ENCODE data around the gene CEACAM19.

DNA sequence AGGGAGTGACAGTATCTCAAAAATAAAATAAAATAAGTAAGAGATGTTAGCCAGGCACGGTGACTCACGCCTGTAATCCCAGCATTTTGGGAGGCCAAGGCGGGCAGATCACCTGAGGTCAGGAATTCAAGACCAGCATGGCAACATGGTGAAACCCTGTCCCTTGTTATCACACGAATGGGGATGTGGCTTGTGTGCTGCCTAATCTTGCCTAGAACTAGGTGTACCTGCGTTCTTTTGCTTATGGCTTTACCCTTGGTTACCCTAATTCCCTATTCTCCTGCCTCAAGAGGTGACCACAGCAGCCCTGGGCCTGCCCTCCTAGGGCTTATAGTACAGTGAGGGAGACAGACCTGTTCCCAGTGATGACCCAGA lies 33.9 kb upstream of the CEACAM19 start:
- TF ChIP-seq, protein P1, sequence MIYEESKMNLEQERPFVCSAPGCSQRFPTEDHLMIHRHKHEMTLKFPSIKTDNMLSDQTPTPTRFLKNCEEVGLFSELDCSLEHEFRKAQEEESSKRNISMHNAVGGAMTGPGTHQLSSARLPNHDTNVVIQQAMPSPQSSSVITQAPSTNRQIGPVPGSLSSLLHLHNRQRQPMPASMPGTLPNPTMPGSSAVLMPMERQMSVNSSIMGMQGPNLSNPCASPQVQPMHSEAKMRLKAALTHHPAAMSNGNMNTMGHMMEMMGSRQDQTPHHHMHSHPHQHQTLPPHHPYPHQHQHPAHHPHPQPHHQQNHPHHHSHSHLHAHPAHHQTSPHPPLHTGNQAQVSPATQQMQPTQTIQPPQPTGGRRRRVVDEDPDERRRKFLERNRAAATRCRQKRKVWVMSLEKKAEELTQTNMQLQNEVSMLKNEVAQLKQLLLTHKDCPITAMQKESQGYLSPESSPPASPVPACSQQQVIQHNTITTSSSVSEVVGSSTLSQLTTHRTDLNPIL (CRISPR knock-in tag; IDR thresholded peaks at IDR 0.05; ENCODE audit: low read depth): no peak
- TF ChIP-seq, protein P2, sequence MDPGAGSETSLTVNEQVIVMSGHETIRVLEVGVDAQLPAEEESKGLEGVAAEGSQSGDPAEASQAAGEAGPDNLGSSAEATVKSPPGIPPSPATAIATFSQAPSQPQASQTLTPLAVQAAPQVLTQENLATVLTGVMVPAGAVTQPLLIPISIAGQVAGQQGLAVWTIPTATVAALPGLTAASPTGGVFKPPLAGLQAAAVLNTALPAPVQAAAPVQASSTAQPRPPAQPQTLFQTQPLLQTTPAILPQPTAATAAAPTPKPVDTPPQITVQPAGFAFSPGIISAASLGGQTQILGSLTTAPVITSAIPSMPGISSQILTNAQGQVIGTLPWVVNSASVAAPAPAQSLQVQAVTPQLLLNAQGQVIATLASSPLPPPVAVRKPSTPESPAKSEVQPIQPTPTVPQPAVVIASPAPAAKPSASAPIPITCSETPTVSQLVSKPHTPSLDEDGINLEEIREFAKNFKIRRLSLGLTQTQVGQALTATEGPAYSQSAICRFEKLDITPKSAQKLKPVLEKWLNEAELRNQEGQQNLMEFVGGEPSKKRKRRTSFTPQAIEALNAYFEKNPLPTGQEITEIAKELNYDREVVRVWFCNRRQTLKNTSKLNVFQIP (CRISPR knock-in tag; IDR thresholded peaks at IDR 0.05; ENCODE audit: borderline replicate concordance, low read depth): no peak
- TF ChIP-seq, protein P3, sequence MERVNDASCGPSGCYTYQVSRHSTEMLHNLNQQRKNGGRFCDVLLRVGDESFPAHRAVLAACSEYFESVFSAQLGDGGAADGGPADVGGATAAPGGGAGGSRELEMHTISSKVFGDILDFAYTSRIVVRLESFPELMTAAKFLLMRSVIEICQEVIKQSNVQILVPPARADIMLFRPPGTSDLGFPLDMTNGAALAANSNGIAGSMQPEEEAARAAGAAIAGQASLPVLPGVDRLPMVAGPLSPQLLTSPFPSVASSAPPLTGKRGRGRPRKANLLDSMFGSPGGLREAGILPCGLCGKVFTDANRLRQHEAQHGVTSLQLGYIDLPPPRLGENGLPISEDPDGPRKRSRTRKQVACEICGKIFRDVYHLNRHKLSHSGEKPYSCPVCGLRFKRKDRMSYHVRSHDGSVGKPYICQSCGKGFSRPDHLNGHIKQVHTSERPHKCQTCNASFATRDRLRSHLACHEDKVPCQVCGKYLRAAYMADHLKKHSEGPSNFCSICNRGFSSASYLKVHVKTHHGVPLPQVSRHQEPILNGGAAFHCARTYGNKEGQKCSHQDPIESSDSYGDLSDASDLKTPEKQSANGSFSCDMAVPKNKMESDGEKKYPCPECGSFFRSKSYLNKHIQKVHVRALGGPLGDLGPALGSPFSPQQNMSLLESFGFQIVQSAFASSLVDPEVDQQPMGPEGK (CRISPR knock-in tag; IDR thresholded peaks at IDR 0.05; ENCODE audit: borderline replicate concordance): no peak
- TF ChIP-seq OSR1 (CRISPR knock-in tag; IDR thresholded peaks at IDR 0.05): no peak
- no peak for TF ChIP-seq PPARA (CRISPR knock-in tag; IDR thresholded peaks at IDR 0.05; ENCODE audit: borderline replicate concordance)
- TF ChIP-seq ZNF8 (CRISPR knock-in tag; IDR thresholded peaks at IDR 0.05): no peak
- no peak for TF ChIP-seq BACH2 (CRISPR knock-in tag; IDR thresholded peaks at IDR 0.05; ENCODE audit: borderline replicate concordance)
- TF ChIP-seq TOX (CRISPR knock-in tag; IDR thresholded peaks at IDR 0.05; ENCODE audit: borderline replicate concordance): no peak
- no peak for TF ChIP-seq SNAI2 (CRISPR knock-in tag; IDR thresholded peaks at IDR 0.05)
- no peak for TF ChIP-seq ZFP30 (CRISPR knock-in tag; IDR thresholded peaks at IDR 0.05)
- TF ChIP-seq ZNF565 (CRISPR knock-in tag; conservative IDR thresholded peaks at IDR 0.05; ENCODE audit: low read depth): no peak
- no peak for TF ChIP-seq CSDC2 (CRISPR knock-in tag; IDR thresholded peaks at IDR 0.05)
